Measurements from ENCODE around the gene HDAC9. TPM values are rescaled to one million over a fixed set of nuclear protein-coding genes. Genes with fewer than 3 reads are reported as not detected.

Gene HDAC9
- total RNA-seq, 1 experiment from 2014 or later = 19.5 TPM

- in situ Hi-C loops (cut with HindIII; ENCODE audit: low pct_unique_long_range_greater_than_20kb, low sequenced_read_pairs) = no loop called here
- no peak for DNase-seq (ENCODE audit: low read depth)
Measured at GRCh38 chr7:18778594-18778993, 283.0 kb downstream of the HDAC9 start.

- in situ Hi-C loops (cut with HindIII; ENCODE audit: low pct_unique_long_range_greater_than_20kb, low sequenced_read_pairs) = no loop called here
- no peak for DNase-seq (ENCODE audit: low read depth)
Measured at GRCh38 chr7:18780266-18780665, 284.7 kb downstream of the HDAC9 start.

GRCh38 chr7:18780938-18781337 lies 285.4 kb downstream of the HDAC9 start:
- in situ Hi-C loops (cut with HindIII; ENCODE audit: low pct_unique_long_range_greater_than_20kb, low sequenced_read_pairs) = no loop called here
- DNase-seq (ENCODE audit: low read depth) = no peak

GRCh38 chr7:18786196-18786727 lies 290.7 kb downstream of the HDAC9 start:
- no peak for DNase-seq (ENCODE audit: low read depth)
- in situ Hi-C loops (cut with HindIII; ENCODE audit: low pct_unique_long_range_greater_than_20kb, low sequenced_read_pairs) = no loop called here

- in situ Hi-C loops (cut with HindIII; ENCODE audit: low pct_unique_long_range_greater_than_20kb, low sequenced_read_pairs) = no loop called here
- DNase-seq (ENCODE audit: low read depth) = no peak
Measured at GRCh38 chr7:18786796-18787195, 291.2 kb downstream of the HDAC9 start.

GRCh38 chr7:18788026-18788425 lies 292.5 kb downstream of the HDAC9 start:
- in situ Hi-C loops (cut with HindIII; ENCODE audit: low pct_unique_long_range_greater_than_20kb, low sequenced_read_pairs) = no loop called here
- no peak for DNase-seq (ENCODE audit: low read depth)

GRCh38 chr7:18792871-18793595 lies 297.5 kb downstream of the HDAC9 start:
- peak; percentile 64 for DNase-seq (ENCODE audit: low read depth)
- in situ Hi-C loops (cut with HindIII; ENCODE audit: low pct_unique_long_range_greater_than_20kb, low sequenced_read_pairs) = no loop called here

- in situ Hi-C loops (cut with HindIII; ENCODE audit: low pct_unique_long_range_greater_than_20kb, low sequenced_read_pairs) = no loop called here
- no peak for DNase-seq (ENCODE audit: low read depth)
Measured at GRCh38 chr7:18796216-18796615, 300.7 kb downstream of the HDAC9 start.

GRCh38 chr7:18798088-18798906 lies 302.7 kb downstream of the HDAC9 start:
- in situ Hi-C loops (cut with HindIII; ENCODE audit: low pct_unique_long_range_greater_than_20kb, low sequenced_read_pairs) = no loop called here
- no peak for DNase-seq (ENCODE audit: low read depth)

- no peak for DNase-seq (ENCODE audit: low read depth)
- in situ Hi-C loops (cut with HindIII; ENCODE audit: low pct_unique_long_range_greater_than_20kb, low sequenced_read_pairs) = no loop called here
Measured at GRCh38 chr7:18799899-18800298, 304.4 kb downstream of the HDAC9 start.

GRCh38 chr7:18803923-18804322 lies 308.4 kb downstream of the HDAC9 start:
- in situ Hi-C loops (cut with HindIII; ENCODE audit: low pct_unique_long_range_greater_than_20kb, low sequenced_read_pairs) = no loop called here
- no peak for DNase-seq (ENCODE audit: low read depth)

- in situ Hi-C loops (cut with HindIII; ENCODE audit: low pct_unique_long_range_greater_than_20kb, low sequenced_read_pairs) = no loop called here
Measured at GRCh38 chr7:18806177-18806576, 310.6 kb downstream of the HDAC9 start.

GRCh38 chr7:18808026-18808425 lies 312.5 kb downstream of the HDAC9 start:
- in situ Hi-C loops (cut with HindIII; ENCODE audit: low pct_unique_long_range_greater_than_20kb, low sequenced_read_pairs) = no loop called here
- no peak for DNase-seq (ENCODE audit: low read depth)

More at GRCh38 chr7:18806177-18806576, 310.6 kb downstream of the HDAC9 start:
- DNase-seq (ENCODE audit: low read depth) = no peak

GRCh38 chr7:18815261-18815960 lies 319.9 kb downstream of the HDAC9 start:
- in situ Hi-C loops (cut with HindIII; ENCODE audit: low pct_unique_long_range_greater_than_20kb, low sequenced_read_pairs) = no loop called here
- DNase-seq (ENCODE audit: low read depth) = no peak

- in situ Hi-C loops (cut with HindIII; ENCODE audit: low pct_unique_long_range_greater_than_20kb, low sequenced_read_pairs) = no loop called here
- no peak for DNase-seq (ENCODE audit: low read depth)
Measured at GRCh38 chr7:18820981-18821380, 325.4 kb downstream of the HDAC9 start.

GRCh38 chr7:18821554-18821953 lies 326.0 kb downstream of the HDAC9 start:
- in situ Hi-C loops (cut with HindIII; ENCODE audit: low pct_unique_long_range_greater_than_20kb, low sequenced_read_pairs) = no loop called here
- DNase-seq (ENCODE audit: low read depth) = no peak

- in situ Hi-C loops (cut with HindIII; ENCODE audit: low pct_unique_long_range_greater_than_20kb, low sequenced_read_pairs) = no loop called here
Measured at GRCh38 chr7:18824157-18824556, 328.6 kb downstream of the HDAC9 start.

GRCh38 chr7:18828260-18828993 lies 332.9 kb downstream of the HDAC9 start:
- in situ Hi-C loops (cut with HindIII; ENCODE audit: low pct_unique_long_range_greater_than_20kb, low sequenced_read_pairs) = no loop called here
- DNase-seq (ENCODE audit: low read depth) = no peak

More at GRCh38 chr7:18824157-18824556, 328.6 kb downstream of the HDAC9 start:
- DNase-seq (ENCODE audit: low read depth) = no peak

Measured in Caki2 (cell line).